Pancreas (tissue), 10 donors: Measurements from ENCODE around the gene SLC5A6. TPM values are rescaled to one million over a fixed set of nuclear protein-coding genes. Genes with fewer than 3 reads are reported as not detected.

Experiments
- ATAC-seq, 4 donors: fragments of 200-7000 bp; cut with Tn5 transposase; one replicate each; pipeline versions ENCODE4 v1.8.0 to v1.9.1; 2020; ENCODE audit warnings: mild to moderate bottlenecking in 4 of 4, moderate library complexity in 4 of 4
- DNase-seq, 6 donors: peaks; one replicate each; pipeline ENCODE4 v3.0.0-alpha.2; 2020
- FAIRE-seq: peaks from 2 replicates; lab custom pipeline; 2012; peaks lifted over from hg19 to GRCh38; lab: Jason Lieb, UNC
- H3K27ac ChIP-seq, 4 donors: fragments of 200-600 bp; sonication (generic); 1 replicate in 3 of 4; 2 replicates in 1 of 4; pipeline versions ENCODE4 v1.5.0 to v1.8.0; 2020
- H3K27me3 ChIP-seq, 4 donors: fragments of 200-600 bp; one replicate each; pipeline ENCODE4 v1.8.0; 2021
- H3K36me3 ChIP-seq, 3 donors: fragments of 200-600 bp; sonication (generic) in 1 of 3; one replicate each; pipeline versions ENCODE4 v1.5.0 to v1.8.0; 2020 to 2021
- H3K4me1 ChIP-seq, 3 donors: fragments of 200-600 bp; one replicate each; pipeline ENCODE4 v1.8.0; 2021
- H3K4me3 ChIP-seq, 4 donors: fragments of 200-600 bp; sonication (generic) in 2 of 4; one replicate each; pipeline versions ENCODE4 v1.5.0 to v1.8.0; 2020 to 2021
- H3K9me3 ChIP-seq, 4 donors: fragments of 200-600 bp; one replicate each; pipeline ENCODE4 v1.8.0; 2021
- WGBS, 2 donors: extraction: QIAGEN DNeasy Blood & Tissue Kit; methylation state at CpG; one replicate each; pipeline ENCODE4 v1.1.7; 2013; 5-methylcytosine and 5-hydroxymethylcytosine counted together
- intact Hi-C, 3 donors: fragments of 100-400 bp; cut with DNase I; formaldehyde crosslinking; loops; one replicate each; pipeline versions ENCODE4 v1.11.1 to v1.14.2; 2022
- polyA plus RNA-seq, 2 donors: library from polyadenylated mRNA; stranded (reverse); fragments of 200-250 nt; gene quantifications; one replicate each; pipeline ENCODE4 v1.2.3, GENCODE V29; 2013
- total RNA-seq, 6 donors: library from RNA; stranded (reverse); fragmentation: NEBNext Ultra II Directional in 4 of 6; extraction: Animal tissue kit (Norgen Biotek cat#: 25700) in 4 of 6; gene quantifications; one replicate each; pipeline versions ENCODE4 v1.2.1 to v1.2.4, GENCODE V29; 2021 to 2023
- TF ChIP-seq, protein P1 (sequence below), 4 donors: fragments of 200-600 bp; sonication (generic) in 3 of 4; IDR thresholded peaks; one replicate each; pipeline versions ENCODE4 v1.5.0 to v1.8.0; 2021; ENCODE audit warnings: antibody characterized with exemption in 4 of 4
- donor health status: healthy with polysubstance abuse.
- donor health status: DM: no; HTN: no; CAD: no; lungs with moderate emphysema.
- donor health status: DM: no; HTN: no; CAD: no.
- donor health status: control.
- donor health status: control.
- donor health status: Bipolar disorder and iron deficiency.
- donor health status: DM: yes; HTN: yes; CAD: no.
- donor health status: DM: no; HTN: no; CAD: no.
- donor health status: DM: no; HTN: no; CAD: no.
- donor health status: DM: yes; HTN: yes; CAD: no.

Gene SLC5A6
- total and polyA plus RNA-seq, 8 donors = 8.3 to 15.3 (median 14.7) TPM

- ATAC-seq (no peak), FAIRE-seq (no peak), DNase-seq (no peak)
- Histone ChIP-seq H3K4me1 (no peaks in the 10 kb centered on the region), H3K36me3 (peaks cover 0 to 32% (median 8%) of the 10 kb centered on the region in 3 donors), H3K27ac (no peak overlapping the region), H3K27me3 (no peaks in the 10 kb centered on the region), H3K9me3 (no peaks in the 10 kb centered on the region), H3K4me3 (no peak overlapping the region)
- WGBS, 2 donors = 66 to 77% methylated on average over 10 of the region's 10 CpGs
- intact Hi-C loops = no loop called here
- TF ChIP-seq, protein P1, sequence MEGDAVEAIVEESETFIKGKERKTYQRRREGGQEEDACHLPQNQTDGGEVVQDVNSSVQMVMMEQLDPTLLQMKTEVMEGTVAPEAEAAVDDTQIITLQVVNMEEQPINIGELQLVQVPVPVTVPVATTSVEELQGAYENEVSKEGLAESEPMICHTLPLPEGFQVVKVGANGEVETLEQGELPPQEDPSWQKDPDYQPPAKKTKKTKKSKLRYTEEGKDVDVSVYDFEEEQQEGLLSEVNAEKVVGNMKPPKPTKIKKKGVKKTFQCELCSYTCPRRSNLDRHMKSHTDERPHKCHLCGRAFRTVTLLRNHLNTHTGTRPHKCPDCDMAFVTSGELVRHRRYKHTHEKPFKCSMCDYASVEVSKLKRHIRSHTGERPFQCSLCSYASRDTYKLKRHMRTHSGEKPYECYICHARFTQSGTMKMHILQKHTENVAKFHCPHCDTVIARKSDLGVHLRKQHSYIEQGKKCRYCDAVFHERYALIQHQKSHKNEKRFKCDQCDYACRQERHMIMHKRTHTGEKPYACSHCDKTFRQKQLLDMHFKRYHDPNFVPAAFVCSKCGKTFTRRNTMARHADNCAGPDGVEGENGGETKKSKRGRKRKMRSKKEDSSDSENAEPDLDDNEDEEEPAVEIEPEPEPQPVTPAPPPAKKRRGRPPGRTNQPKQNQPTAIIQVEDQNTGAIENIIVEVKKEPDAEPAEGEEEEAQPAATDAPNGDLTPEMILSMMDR (IDR thresholded peaks at IDR 0.05) = no peak
Observed at GRCh38 chr2:27245116-27245515, 33.0 kb upstream of the SLC5A6 start.

DNA sequence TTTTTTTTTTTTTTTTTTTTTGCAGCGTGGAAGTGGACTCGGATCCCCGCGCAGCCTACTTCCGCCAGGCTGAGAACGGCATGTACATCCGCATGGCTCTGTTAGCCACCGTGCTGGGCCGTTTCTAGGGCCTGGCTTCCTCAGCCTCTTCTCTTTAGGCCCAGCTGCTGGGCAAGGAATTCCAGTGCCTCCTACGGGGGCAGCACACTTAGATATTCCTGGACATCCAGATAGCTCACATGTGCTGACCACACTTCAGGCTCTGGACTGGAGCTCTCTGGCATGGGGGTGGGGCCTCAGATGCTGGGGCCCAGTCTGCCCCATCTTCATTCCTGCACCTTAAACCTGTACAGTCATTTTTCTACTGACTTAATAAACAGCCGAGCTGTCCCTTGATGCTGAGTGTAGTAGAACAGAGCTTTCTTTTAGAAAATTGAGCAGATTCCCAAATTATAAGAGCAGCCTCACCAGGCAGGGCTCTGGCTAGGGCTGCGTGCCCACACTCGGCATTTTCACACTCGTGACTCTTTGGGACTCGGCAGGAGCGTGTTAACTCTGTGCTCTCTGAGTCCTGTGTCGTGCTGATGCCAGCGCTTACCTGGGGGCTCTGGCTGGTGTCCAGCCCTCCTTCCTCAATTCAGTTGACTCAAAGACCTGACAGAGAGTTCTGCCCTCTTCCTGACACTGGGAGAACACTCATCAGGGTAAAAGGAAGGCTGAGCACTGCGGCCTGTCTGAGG, 31.5 kb upstream of the SLC5A6 start:
- Histone ChIP-seq H3K9me3 (no peaks in the 10 kb centered on the region), H3K4me1 (no peaks in the 10 kb centered on the region), H3K27ac (no peak overlapping the region), H3K4me3 (no peak overlapping the region), H3K36me3 (peaks cover 2 to 44% (median 17%) of the 10 kb centered on the region in 3 donors), H3K27me3 (no peaks in the 10 kb centered on the region)
- WGBS, 2 donors = 89 to 95% methylated on average over 19 of the region's 19 CpGs
- no peak for ATAC-seq
- no peak for FAIRE-seq
- peak in 1 of 6 donors; percentile 35 for DNase-seq
- intact Hi-C loops = no loop called here
- TF ChIP-seq, protein P1 (IDR thresholded peaks at IDR 0.05) = no peak

- Histone ChIP-seq H3K4me3 (no peak overlapping the region), H3K27me3 (no peaks in the 10 kb centered on the region), H3K4me1 (no peaks in the 10 kb centered on the region), H3K27ac (no peak overlapping the region), H3K9me3 (no peaks in the 10 kb centered on the region), H3K36me3 (peaks cover 2 to 54% (median 27%) of the 10 kb centered on the region in 3 donors)
- TF ChIP-seq, protein P1 (IDR thresholded peaks at IDR 0.05) = no peak
- 97% methylated on average over 16 of the region's 16 CpGs for WGBS, 2 donors
- peak in 1 of 6 donors; percentile 58 for DNase-seq
- intact Hi-C loops = no loop called here
- no peak for FAIRE-seq
- no peak for ATAC-seq
Observed at GRCh38 chr2:27242614-27242951, 30.5 kb upstream of the SLC5A6 start.

DNA sequence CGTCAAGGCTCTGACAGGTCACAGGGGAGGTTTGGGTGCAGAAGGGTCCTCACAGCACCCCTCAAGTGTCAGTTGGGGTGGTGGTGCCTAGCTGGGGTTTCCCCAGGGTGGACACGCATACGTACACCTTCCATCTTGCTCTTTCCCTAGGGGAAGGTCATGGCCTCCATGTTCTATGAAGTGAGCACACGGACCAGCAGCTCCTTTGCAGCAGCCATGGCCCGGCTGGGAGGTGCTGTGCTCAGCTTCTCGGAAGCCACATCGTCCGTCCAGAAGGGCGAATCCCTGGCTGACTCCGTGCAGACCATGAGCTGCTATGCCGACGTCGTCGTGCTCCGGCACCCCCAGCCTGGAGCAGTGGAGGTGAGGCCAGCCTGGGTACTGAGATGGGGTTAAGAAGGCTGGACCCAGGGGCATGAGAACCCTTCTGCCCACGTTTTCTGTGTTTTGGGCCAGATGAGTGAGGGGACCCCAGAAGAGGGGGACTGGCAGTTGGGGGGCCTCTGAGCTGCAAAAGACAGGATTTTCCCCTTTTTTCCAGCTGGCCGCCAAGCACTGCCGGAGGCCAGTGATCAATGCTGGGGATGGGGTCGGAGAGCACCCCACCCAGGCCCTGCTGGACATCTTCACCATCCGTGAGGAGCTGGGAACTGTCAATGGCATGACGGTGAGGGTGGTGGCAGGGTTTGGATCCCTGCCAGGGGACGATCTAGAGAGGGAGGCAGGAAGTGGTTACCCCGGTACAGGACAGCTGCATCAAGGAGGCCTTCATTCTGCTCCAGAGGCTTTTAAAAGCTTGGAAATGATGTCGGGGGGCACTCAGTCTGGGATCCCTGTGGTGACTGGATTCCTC, 29.9 kb upstream of the SLC5A6 start:
- FAIRE-seq = no peak
- TF ChIP-seq, protein P1 (IDR thresholded peaks at IDR 0.05) = no peak
- intact Hi-C loops = no loop called here
- Histone ChIP-seq H3K4me1 (no peaks in the 10 kb centered on the region), H3K36me3 (peaks cover 4 to 60% (median 32%) of the 10 kb centered on the region in 3 donors), H3K4me3 (no peak overlapping the region), H3K9me3 (no peaks in the 10 kb centered on the region), H3K27ac (no peak overlapping the region), H3K27me3 (no peaks in the 10 kb centered on the region)
- no peak for ATAC-seq
- peak in 1 of 6 donors; percentile 63 for DNase-seq
- 89 to 91% methylated on average over 24 of the region's 24 CpGs for WGBS, 2 donors
